NCI-H2081 treated with DMSO at 0.1 percent for 48 hours (cell line): ENCODE measurements around the gene ANKRD2.
A peak's percentile ranks its signal among the peaks of the same experiment; 100 is the strongest.
"Not testable (repeated sequence)": the region's sequence is repeated elsewhere in the genome, so short reads cannot be mapped to it uniquely, and the experiment has no call there.

Experiments used
- DNase-seq: peaks from one replicate; lab custom pipeline; 2025; lab: John Stamatoyannopoulos, UW

The ANKRD2 gene

DNA sequence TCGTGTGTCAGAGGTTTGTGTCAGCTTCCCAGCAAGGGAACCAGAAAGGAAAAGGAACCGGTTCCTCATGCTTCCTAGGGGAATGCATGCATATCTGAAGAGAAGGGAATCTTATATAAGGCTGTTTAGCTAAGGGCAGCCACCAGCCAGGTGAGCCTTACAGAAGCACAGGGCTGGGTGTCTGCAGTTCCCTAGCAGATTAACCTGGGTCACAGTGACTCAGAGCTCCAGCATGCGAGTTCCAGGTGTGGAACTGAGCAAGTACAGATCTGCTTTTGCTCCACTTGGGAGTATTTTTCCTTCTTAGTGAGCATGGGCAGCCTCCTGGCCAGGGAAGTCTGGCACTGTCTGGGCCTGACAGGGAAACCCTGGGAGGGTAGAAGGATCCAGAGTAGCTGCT, 957 bp upstream of the ANKRD2 start:
- no peak for DNase-seq

DNA sequence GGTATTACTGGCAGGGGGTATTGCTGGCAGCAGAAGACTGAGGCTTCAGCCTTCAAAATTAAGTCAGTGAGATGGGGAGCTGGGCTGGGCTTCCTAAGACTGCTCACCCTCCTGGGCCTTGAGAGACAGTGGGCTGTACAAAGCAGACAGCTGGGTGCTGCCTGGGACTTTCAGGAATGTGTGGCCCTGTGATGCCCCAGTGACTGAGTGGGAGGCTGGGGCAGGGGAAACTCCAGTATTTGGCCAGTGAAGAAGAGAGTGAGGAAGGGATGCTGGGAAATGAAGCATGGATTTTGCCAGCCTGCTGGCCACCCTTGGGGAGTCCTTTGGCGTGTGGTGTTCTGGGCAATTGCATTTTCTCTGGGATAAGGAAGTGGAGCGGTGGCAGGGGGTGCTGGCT, 442 bp downstream of the ANKRD2 start:
- no peak for DNase-seq

DNA sequence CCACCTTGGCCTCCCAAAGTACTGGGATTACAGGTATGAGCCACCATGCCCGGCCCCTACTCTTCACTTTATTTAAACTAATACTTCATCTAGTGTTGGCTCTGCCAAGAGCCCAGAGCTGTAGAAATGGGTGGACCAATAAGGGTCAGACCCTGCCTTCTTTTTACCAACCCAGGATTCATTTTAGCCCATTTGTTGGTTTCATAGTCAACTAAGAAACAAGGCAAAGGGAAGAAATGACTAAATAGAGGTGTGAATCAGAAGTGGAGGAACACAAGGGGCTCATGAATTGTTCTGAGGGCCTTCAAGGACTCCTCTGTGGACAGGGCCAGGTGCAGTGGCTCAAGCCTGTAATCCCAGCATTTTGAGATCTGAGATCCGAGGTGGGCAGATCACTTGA, 1.1 kb downstream of the ANKRD2 start:
- no peak for DNase-seq

DNA sequence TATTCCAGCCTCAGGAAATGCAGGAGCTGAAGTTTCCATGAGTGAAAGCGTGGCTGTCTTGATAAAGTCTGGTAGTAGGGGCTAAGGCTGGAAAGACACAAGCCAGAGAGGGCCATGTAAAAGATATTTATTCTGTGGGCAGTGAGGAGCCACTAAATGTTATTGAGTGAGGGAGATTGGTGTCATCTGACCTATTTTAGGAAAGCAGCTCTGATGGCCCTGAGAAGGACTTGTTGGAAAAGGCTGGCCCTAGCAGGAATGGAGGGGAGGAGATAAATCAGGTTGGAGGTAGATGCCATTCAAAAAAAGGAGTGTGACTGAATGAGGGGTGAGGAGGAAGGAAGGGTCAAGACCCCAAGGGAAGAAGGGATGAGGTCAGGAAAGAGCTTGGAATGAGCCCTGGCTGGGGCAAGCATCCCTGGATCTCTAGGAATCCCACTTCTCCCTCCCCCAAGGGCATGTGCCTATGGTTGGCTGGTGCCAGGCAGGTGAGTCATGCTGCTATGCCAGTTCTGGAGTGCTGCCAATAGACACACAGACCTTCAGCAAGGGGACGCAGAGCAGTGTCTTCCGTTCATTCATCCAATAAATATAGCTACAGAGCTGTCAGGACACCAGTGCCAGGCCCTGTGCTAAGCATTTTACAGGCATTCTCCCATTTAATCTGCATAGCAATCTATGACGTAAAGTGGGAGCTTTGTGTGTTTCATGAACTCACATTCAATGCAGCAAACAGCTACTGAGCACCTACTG, 2.0 kb downstream of the ANKRD2 start:
- DNase-seq = peak; percentile 2

DNA sequence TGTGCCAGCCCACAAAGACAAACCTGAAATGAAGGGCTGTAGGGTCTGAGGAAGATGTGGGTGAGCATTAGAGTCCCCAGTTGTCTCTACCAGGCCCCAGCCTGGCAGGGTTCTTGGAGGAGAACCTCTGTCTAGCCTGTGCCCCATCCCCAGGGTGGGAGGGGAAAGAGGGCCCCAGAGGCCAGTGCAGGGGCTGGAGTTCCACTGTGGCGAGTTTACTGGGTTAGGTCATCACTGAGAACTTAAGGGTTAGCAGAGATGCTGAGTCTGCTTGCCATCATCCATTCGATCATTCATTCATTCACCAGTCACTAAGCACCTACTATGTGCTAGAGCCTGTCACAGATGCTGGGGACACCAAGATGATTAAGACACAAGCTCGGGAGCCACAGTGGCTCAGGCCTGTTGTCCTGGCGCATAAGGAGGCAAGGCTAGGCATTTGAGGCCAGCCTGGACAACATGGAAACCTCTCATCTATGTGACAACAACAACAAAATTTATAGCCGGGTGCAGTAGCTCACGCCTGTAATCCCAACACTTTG, 2.6 kb downstream of the ANKRD2 start:
- no peak for DNase-seq

DNA sequence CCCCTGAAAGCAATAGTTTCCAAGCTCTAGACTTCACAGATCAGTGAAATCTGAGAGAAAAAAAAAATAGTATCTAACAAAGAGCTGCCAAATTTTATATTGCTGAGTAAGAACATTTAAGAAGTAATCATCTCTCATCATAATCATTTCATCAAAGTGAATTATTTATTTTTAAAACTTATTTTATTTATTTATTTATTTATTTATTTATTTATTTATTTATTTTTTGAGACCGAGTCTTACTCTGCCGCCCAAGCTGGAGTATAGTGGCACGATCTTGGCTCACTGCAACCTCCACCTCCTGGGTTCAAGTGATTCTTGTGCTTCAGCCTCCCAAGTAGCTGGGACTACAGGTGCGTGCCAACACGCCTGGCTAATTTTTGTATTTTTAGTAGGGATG, 3.9 kb downstream of the ANKRD2 start:
- not testable (repeated sequence) for DNase-seq

DNA sequence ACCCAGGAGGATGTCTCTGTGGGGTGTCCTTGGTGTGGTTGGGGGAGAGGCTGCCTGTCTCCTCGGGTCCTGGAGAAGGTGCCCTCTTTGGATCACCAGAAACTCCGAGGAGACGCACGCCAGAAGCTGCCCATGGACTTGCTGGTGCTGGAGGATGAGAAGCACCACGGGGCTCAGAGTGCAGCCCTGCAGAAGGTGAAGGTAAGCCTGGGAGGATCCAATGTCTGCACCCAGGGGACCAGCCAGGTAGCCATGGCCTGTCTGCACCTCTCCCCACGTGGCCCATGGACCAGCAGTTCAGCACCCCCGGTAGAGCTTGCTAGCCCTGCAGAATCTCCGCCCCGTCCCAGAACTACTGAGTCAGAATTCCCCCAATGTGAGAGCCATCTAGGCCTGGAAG, 5.1 kb downstream of the ANKRD2 start:
- no peak for DNase-seq

DNA sequence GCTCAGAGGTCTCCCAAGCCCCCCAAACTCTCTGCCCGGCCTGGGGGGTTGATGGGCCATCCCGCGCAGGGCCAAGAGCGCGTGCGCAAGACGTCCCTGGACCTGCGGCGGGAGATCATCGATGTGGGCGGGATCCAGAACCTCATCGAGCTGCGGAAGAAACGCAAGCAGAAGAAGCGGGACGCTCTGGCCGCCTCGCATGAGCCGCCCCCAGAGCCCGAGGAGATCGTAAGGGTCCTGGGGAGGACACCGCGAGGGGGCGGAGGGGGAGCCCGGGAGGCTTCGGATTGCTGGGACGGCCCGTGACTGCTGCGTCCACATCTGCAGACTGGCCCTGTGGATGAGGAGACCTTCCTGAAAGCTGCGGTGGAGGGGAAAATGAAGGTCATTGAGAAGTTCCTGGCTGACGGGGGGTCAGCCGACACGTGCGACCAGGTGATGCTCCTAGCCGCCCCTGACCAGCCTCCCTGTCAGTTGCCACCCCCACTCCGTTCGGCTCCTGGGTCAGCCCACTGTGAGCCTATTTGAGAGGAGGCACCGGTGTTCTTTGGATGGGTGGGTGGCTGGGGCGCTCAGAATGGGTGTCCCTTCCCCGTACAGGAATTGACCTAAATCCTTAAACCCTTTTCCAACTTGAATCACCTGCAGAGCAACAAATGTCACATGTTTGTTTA, 5.7 kb downstream of the ANKRD2 start:
- DNase-seq = no peak

DNA sequence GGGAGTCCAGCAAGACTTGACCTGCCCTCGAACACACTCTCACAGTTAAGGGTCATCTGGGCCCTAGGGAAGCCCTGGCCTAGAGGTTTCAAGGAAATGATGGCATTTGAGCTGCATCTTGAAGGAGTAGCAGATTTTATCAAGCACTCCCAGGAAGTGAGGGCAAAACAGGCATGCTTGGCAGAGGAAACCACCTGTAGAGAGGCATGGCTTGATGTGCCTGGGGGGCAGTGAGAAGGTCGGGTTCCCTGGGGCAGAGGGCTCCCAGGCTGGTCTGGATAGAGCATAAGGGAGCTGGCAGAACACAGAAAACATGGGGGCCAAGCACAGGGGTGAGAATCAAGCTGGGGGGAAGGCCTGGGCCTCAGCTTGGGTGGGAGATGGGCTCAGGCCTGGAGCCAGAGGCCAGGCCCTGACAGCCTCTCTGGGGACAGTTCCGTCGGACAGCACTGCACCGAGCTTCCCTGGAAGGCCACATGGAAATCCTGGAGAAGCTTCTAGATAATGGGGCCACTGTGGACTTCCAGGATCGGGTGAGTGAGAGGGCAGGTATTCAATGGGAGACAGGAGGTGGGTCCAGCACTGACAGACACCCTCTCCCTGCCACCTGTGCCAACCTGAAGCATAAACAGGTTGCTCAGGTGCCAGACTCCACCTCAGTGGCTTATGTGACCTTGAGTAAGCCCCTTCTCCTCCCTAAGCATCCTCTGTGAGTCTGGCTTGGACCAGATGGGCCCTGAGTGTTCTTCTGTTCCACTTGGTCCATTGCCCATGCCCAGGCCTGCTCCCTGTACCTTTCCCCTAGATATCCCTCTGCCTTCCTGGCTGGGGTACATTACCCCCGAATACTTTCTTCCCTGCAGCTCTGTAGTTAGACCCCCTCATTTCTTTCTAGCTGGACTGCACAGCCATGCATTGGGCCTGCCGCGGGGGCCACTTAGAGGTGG, 8.1 kb downstream of the ANKRD2 start:
- no peak for DNase-seq

DNA sequence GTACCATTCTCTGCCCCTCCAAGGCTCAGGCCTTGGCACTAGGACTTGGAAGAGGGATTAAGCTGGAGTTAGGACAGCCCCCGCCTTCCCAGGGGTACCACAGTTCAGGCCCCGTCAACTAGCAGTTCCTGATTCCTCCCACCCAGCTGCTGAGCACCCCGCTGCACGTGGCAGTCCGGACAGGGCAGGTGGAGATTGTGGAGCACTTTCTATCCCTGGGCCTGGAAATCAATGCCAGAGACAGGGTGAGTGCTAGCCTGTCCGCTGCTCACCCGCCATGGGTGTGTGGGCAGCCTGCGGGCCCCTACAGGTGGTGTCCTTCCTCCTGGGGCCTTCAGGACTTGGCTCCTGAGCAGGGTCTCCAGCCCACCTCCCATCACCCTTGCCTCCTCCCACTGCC, 9.6 kb downstream of the ANKRD2 start:
- DNase-seq = no peak

DNA sequence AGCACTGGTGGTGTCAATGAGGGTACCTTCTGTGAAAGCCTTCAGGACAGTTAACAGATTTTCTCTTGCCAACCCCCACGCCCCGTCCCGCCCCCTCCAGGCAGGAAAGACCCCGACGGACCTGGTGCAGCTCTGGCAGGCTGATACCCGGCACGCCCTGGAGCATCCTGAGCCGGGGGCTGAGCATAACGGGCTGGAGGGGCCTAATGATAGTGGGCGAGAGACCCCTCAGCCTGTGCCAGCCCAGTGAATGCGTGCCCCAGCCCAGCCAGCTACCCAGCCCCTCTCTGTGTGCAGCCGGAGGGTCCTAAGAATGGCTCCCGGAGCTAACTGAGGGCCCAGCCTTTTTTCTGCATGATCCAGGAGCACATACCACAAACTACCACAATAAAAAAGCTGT, 10.9 kb downstream of the ANKRD2 start:
- no peak for DNase-seq

DNA sequence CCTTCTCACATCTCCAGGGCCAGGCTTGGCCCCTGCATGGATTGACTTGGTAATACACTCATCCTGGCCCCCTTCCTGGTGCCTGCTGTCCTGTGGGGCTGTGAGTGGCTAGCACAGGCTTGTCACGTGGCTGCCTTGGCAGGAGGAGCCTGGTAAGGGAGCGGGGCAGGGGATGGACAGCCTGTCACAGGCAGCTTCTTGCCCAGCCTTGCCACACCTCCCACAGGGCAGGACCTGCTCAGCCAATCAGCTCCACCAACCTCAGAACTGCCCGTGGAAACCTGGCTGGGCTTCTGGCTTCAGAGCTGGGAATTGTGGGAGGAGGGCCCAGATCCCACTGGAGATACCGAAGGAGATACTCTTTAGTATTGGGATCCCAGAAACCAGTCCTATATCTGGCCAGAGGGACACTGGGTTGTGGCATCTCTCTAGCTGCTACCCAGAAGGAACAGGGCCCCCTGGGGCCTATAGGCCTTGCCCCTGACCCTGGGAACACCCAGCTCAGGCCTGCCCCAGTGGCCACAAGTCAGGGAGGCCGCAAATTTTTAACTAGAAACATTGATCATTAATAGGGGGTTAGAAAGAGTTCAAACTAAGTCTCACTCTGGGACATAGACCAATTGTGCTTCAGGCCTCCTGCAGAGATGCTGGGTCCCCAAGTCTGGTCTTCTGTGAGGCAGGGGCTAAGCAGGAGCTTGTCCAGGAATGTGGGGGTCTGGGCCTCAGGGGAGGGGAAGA, 11.7 kb downstream of the ANKRD2 start, which contains the start of gene HOGA1:
Gene HOGA1, plus strand, starts transcription at position 330 of the 738 bp plus-strand sequence. Its CDS starts 315 bp downstream, at position 645.
- no peak for DNase-seq

DNA sequence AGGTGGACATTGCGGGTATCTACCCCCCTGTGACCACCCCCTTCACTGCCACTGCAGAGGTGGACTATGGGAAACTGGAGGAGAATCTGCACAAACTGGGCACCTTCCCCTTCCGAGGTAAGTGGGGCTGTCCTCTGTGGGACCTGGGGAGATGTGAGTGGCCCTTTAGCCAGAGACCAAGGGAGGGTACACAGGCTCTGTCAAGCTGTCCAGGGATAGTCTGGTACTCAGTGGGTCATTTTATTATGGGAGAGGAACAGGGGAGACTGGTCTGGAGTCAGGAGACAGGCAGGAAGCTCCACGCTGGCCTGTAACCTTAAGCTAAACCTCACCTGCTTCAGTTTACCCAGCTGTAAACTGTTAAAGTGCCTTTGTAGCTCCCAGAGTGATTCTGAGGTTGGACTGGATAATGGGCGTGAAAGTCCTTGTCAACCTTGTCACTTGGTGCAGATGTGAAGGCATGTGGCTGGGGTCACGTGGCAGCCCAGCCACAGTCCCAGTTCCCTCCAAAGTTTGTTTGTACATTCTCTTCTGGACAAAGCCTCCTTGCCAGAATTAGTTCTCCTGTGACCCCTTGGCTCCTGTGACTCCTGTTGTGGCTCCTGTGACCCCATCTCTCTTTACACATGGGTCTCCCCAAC, 12.3 kb downstream of the ANKRD2 start:
- DNase-seq = no peak

DNA sequence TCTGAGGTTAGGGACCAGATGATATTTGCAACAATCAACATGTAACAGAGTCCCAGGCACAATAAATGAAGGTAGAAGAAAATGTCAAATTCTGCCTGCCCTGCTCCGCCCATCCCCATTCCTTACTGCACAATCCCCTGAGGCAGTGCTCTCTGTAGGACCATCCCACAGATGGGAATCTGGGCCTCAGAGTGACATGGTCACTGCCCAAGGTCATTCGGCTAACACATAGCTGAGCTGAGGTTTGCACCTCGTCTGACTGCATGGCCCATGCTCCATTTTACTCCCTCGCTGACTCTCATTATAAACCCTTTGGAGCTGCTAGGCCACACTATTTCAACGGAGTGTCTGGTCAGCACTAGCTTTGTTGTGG, 12.8 kb downstream of the ANKRD2 start:
- no peak for DNase-seq

DNA sequence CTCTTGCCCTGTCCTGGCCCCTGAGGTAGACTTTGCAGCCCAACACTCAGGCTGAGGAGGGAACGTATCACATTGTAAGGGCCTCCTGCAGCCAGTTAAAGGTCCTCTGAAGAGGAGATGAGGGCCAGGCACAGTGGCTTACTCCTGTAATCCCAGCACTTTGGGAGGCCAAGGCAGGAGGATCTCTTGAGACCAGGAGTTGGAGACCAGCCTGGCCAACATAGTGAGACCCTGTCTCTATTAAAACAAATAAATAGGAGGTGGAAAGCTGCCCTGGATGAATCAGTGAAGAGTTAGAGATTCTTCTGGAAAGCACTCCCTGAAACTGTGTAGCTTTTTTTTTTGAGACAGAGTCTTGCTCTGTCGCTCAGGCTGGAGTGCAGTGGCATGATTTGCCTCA, 14.6 kb downstream of the ANKRD2 start:
- no peak for DNase-seq

DNA sequence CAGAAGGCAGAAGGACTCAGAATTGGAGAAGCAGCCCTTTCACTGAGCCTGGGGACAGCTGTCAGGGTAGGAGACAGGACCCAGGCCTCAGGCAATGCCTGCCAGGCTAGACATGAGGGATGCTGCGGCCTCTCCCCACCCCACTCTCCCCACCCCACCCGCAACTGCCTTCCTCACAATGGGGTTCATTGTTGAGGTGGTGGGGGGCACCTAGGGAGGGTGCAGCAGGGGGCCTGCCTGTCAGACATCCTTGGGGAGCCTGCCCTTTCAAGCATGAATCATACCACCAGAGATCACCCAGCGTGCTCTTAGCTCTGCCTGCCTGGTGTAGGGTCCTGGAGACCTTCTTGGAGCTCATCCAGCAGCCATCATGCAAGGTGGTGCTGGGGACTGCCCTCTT, 16.9 kb downstream of the ANKRD2 start, which contains the start of gene C10orf62:
Gene C10orf62, plus strand, starts transcription at position 243 of the 400 bp plus-strand sequence. CDS start 177 bp downstream, outside the sequence.
- no peak for DNase-seq

DNA sequence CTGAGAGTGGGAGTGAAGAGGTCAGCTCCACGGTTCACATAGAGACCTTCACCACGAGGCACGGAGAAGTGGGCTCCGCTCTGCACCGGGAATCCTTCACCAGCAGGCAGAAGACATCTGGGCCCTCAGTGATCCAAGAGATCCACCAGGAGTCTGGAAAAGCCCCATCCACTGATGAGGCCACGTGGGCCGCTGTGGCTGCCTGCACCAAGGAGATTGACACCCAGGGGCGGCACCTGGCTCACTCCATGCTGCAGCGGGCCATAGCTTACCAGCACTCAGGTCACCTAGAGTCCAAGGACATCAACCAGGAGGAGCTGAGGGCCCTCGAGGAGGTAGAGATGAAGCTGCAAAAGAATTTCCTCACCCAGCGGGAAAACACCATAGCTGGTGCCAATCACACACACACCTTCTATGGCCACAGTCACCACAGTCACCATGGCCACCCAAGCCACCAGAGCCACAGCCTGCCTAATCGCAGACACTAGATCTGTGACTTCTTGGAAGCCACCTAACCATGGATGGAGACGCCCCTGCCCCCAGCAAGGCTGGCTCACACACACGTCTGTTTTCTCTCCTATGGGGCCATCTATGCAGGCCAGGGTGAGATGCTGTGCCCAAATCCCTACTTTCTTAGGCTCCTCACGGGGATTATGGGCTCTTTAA, 17.6 kb downstream of the ANKRD2 start:
- no peak for DNase-seq

DNA sequence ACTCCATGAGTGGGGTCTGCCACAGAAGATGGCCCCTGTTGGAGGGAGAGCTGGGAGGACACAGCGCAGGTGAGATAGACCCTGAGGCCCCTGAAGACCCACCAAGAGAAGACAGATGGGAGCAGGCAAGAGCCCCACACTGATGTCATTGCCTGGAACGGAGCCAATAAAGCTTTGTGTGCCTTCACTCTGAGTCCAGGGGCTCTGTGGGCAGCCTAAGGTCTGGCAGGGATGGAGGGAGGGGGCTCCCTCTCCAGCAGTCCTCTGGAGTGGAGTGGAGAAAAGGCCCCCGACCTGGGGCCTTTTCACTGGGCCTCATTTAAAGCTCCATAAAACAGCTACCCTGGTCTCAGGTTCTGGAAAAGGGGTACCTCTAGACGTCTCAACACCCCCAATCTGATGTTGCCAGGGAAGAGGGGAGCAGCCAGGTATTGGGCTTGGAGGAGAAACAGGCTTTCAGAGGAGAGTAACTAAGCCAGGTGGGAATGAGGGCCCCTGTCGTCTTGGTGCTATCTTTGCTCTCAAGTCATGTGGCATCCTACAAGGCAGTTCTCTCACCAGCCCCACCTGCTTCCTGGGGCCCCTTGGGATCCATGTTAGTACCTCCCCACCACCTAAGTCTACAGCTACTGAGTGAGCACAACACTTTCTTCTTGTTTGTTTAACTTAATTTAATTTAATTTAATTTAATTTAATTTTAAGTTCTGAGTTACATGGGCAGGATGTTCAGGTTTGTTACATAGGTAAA, 18.3 kb downstream of the ANKRD2 start:
- no peak for DNase-seq

DNA sequence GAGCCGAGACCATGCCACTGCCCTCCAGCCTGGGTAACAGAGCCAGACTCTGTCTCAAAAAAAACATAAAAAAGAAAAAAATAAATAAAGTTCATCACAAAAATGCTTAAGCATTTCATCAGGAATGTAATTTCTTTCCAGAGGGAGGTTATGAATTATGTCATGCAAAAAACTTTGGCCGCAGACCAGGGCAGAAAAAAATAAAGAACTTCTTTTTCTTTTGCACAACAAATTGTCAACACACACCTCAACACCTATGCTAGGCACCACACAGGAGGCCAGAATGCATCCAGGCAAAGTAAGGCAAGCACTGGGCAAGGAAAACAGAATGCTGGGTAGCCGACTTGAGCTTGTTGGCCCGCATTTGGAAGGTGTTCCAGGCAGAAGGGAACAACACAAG, 20.8 kb downstream of the ANKRD2 start:
- no peak for DNase-seq
